Hindlimb muscle (tissue), 1 donor: ENCODE results near the gene RAB31. TPM values are rescaled to one million over a fixed set of nuclear protein-coding genes. Genes with fewer than 3 reads are reported as not detected.
A peak's percentile ranks its signal among the peaks of the same experiment; 100 is the strongest.

ENCODE experiments used
- DNase-seq: peaks from one replicate; pipeline ENCODE4 v3.0.0-alpha.2; 2013
- polyA plus RNA-seq: library from polyadenylated mRNA; unstranded; fragments of 120-200 nt; gene quantifications from one replicate; pipeline ENCODE4 v1.2.1, GENCODE V29; 2013; ENCODE audit not compliant: insufficient read length

The RAB31 gene
- polyA plus RNA-seq, 1 donor: 20.8 TPM

- no peak for DNase-seq
These were observed 13.9 kb upstream of the RAB31 start for GRCh38 chr18:9694174-9694573.

- DNase-seq: no peak
These were observed 13.1 kb upstream of the RAB31 start for GRCh38 chr18:9694952-9695495.

- DNase-seq: no peak
These were observed 12.5 kb upstream of the RAB31 start for GRCh38 chr18:9695605-9696004.

DNA sequence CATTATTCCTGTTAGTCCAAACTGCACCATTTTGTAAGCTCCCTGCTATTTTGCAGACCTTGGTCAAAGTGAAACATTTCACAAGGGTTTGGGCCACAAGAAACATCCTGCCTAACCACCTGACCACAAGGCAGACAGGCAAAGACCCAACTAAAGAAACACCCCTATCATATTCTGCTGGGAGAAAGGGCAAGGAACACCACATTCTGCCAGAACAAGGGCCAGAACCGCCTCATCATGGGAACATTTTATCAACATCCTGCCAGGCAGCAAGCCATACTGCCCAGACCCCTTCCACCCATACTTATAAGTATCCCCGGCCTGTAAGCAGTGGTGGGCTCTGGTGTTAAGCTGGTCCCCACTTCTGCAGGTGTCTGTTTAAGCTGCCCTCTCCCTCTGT is 12.0 kb upstream of the RAB31 start:
- no peak for DNase-seq

DNA sequence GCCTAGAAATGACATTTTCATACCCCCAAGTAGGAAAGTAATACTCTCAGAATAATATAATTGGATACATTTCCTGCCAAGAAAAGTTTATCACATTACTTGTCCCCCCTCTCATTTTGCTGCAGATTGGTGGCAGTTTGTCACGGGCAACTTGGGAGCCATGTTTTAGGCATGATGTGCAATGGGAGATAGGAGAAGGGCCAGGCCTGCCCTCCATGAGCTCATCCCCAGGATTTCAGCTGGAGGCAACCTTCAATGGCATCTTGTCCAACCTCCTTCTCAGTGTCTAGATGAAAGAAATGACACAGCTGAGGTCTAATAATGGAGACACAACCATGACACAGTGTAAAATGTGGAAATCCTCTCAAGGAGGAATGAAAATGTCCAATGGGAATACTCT is 11.4 kb upstream of the RAB31 start:
- DNase-seq: no peak

DNA sequence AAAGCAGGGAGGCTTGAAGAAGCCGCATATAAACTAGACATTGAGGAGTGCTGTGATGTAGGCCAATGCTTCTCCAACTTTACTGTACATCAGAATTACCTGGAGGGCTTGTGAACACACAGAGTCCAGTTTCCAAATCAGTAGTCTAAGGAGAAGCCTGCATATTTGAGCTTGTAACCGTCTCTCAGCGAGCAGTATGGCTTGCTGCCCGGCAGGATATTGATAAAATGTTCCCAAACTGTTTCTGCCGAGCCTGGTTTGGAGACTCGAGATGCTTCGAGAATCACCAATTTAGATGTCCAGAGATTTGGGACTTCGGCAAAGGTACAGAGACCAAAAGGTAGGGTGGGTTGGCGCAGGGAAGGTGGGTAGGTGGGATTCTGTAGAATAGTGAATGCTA is 11.0 kb upstream of the RAB31 start:
- DNase-seq: no peak

GRCh38 chr18:9698497-9698896 is 9.6 kb upstream of the RAB31 start:
- no peak for DNase-seq

GRCh38 chr18:9700261-9700796 is 7.8 kb upstream of the RAB31 start:
- no peak for DNase-seq

DNA sequence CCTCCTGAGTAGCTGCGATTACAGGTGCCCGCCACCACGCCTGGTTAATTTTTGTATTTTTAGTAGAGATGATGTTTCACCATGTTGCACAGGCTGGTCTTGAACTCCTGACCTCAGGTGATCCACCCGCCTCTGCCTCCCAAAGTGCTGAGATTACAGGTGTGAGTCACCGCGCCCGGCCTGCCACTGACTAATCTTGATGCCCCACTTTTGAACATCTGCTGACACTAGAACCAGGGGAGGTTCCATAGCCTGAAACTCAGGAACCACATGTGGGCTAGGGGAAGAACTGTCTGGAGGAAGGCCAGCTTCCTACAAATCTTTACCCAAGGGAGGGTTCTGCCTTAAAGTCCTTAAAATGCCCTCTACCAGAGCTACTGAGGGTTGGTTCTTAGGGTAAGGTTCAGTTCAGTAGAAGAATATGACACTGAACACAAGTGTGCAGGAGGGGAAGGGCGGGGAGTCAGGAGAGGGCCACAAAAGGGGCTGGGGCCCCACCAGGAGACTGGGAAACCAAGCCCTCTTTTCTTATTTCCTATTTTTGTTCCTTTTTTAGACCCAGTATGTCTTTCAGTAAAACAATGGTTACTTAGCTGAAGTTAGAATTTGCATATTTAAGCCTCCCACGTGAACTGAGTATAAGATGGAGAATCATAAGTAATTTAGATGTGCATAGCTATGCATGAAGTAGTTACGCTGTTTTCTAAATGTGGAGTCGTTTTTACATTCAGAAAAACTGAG is 6.3 kb upstream of the RAB31 start:
- no peak for DNase-seq

DNA sequence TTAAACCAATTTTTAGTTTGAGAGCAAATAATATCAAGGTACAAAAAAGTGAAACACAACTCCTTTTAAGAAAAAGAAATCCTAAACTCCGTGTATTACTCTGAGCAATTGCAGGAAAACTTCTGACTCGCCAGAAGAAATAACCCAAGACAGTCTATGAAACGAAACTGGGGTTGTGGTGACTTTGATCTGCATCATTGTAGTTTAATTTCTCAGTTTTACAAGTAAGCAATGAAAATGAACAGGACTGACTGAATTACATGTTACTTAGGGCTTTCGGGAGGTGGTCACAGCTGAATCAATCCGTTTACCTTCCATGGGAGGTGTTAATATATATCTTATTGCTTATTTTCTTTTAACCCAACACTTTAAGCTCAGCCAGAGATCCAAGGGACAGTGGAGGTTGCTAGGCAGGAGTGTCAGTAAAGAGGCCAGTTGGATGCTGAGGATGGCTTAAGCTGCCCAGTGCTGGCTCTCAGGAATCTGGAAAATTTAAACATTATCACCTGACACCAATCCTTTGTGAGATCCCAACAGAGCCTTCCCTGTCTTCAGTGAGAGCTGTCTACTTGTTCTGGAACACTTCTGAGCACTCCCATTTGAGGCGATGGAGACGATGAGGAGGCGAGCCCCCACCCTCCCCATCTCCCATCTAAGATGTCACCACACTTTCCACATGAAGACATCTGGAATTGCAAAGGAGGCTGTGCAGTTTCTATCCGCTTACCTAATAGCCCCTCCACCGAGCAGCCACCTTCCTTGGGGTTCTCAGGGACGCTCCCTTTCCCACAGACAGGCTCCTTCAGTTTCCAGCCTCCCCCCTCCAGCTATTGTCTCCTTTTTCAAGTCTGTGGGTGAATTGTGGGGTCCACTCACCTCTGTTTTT is 3.6 kb upstream of the RAB31 start:
- no peak for DNase-seq

DNA sequence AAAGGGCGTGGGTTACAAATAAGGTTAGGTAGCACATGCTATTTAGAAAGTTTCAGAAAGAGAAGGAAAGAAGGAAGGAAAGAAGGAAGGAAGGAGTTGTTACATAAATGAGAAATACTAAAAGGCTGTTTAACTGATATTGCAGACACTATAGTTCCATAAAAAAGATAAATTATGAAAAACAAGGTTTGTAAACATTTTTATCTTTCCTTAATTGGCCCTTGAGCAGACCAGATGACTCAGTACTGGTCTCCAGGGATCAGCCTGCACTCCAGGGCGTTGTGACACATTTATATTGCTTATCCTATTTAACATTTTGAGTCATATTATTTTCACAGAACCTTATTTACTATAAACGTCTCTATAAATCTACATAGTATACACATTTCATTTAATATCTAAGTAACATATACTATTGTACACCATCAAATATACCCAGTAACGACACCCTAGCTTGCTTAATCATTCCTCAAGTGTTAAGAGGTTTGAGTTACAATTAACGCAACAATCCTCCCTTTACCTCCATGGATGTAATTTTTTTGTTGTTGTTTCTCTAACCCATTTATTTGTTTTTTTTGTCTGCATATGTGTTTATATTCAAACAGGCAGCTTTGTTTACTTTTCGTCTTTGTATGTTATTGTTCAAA is 2.8 kb upstream of the RAB31 start:
- no peak for DNase-seq

DNA sequence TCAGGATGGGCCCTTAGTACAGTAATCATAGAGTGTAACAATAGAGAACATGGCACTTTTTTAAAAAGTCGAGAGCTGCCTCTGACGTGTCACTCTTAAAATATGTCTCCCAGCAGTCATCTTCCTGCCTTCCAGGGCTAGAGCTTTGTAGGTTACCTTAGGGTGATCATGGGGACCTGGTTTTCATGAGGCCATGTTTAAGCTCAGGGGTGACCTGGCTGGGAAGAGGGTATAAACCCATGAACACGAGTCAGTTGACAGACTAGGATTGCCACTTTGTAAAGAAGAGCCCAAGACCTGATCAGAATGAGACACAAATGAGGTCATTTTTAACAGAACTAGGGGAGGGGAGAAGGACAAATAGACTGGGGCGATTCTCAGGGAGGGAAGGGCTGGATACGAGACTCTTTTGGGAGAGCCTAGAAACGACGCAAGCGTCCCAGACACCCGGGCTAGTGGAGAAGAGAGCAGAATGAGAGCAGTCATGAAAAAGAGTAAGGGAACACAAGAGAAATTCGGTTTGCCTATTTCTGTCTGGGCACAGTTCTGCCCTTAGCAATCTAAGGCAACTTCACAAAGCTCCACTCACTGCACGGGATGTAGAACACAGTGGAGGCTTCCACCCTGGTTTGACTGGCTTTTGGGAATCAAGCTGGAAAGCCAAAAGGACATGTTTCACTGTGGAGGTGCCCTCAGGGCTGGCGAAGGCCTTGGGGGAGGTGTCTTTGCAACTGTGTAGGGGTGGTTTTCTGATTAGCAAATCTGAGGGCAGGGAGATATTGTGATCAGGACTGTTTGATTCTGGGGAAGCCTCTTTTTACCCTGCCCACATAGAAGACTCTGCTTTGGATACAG is 1.8 kb upstream of the RAB31 start:
- no peak for DNase-seq

DNA sequence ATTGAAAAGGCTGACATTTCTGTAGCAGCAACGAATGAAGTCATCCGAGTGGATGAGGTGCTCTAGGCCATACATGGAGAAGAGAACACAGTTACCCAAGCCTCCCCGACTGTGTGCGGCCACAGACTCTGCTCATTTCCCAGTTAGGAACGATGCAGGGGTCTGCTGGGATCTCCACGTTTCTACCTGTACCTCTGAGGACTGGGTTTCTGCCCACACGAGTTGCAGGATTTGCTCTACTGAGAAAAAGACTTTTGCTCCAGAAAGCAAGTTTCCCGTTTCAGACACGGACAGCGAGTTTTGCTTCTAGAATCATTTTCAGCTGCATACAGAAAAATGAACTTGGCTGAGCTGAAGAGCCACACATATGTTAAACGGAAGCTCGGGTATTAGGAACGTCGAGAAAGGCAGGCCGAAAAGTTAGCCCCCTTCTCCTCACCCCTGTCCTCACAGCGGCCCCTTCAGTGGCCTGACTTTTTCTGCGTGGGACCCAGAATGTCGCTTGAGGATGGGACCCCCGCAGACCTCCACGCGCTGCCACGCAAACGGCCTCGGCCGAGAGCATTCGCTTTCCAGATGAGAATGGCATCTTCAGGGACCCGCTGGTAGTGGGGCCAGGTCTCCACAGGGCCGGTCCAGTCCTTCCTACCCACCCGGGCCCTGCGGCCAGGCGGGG is 582 bp upstream of the RAB31 start:
- DNase-seq: peak; percentile 60

GRCh38 chr18:9708434-9709303 is 568 bp downstream of the RAB31 start:
- DNase-seq: no peak

DNA sequence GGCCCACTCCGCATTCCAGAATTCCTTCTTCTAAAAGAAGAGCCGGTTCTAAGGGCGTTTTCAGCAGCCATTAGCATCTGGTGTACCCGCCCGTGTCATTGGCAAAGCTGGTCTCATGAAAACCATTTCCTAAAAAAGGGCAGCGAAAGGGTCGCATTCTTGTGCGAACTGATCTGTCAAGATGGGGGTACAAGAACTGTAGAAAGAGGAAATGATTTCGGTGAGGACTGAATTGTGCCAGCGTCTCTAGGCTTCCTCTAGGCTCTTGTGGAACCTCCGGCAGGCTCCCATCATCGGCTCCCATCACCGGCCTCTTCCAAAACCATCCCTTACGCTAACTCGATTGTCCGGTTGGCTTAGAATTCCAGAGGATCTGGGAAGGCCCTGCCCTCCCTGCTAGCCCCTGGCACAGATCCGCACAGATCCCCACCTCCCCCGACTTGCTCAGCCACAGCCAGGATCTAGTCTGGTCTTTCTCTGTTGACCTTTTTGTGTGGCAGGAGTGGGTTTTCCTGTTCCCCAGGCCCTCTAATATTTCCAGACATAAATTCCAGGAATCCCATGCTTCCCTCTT is 1.3 kb downstream of the RAB31 start:
- no peak for DNase-seq

DNA sequence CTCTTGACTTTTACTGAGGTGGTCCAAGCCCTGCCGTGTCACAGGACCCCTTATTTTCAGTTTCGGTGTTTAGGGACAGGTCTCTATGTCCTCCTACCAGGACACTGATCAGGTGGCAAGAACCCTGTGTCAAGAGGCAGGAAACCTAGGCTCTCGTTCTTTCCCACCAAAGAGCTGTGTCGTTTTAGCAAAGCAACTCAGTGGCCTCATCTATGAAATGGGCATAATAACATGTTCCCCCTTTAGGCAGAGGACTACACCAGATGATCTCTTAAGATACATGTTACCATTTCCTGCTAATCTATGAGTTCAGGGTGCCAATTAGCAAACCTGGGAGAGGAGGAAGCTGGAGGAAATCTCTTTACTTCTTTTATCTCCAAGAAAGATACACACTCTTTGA is 1.9 kb downstream of the RAB31 start:
- DNase-seq: no peak

DNA sequence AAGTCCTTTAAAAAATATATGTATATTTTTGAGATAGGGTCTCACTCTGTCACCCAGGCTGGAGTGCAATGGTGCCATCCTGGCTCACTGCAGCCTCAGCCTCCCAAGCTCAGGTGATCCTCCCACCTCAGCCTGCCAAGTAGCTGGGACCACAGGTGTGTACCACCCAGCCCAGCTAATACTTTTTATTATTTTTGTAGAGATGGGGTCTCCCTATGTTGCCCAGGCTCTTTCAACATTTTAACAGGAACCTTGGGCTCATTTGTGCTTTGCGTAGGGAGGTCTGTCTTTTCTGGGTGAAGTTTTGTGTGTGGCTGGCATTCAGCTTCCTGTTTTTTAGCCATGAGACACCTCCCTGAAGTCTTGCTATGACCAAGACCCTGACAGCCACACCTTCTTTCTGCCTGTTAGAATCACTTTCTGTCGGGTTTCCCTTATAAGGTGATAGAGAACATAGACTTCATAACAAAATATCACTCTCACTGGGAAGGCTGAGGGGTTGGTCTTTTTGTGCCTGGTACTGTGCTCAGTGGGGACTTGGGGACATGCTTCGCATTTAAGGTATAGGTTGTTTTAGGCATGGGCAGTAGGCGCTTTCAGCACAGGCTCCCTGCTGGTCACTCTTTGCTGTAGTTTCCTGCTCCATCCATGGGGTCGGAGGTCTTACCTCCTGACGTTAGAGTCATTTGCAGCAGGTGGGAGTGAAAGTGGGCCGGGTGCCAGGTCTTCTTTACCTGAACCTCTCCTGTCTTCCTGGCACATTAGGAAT is 3.4 kb downstream of the RAB31 start:
- no peak for DNase-seq

DNA sequence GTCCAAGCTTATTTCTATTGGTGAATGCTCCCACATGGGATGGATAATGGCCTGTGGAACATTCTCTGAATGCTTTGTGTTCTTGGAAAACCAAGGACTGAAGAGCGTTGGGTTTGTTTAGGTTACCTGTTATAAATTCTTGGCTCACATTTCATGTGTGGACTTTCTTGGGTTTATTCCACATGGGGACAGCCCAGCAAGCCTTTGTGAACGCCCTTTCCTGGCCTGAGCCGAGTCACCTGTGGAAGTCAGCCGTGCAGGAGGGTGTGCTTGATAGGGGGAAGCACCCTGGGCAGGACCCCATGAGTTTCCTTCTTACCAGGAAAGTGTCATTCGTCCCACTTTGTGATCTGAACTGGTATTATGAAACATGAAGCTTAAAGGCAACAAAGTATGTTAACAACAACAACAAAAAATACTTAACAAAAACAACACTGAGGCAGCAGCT is 4.1 kb downstream of the RAB31 start:
- no peak for DNase-seq

- no peak for DNase-seq
These were observed 4.5 kb downstream of the RAB31 start for GRCh38 chr18:9712611-9713010.
